ENCODE results near the gene FOXO1.
A peak's percentile ranks its signal among the peaks of the same experiment; 100 is the strongest.

Gene FOXO1

GRCh38 chr13:40677064-40677463, 10.6 kb upstream of the FOXO1 start:
- peaks cover 14% of the 10 kb centered on the region for H3K4me1 ChIP-seq (ENCODE audit: control insufficient read depth, insufficient read depth, low read length)
- no peak overlapping the region for H3K9ac ChIP-seq (ENCODE audit: low read length)
- H3K36me3 ChIP-seq (ENCODE audit: control insufficient read depth, insufficient read depth, low read length): no peaks in the 10 kb centered on the region
- H3K4me3 ChIP-seq (ENCODE audit: low read length): no peak overlapping the region
- H3K9me3 ChIP-seq (ENCODE audit: control insufficient read depth, low read length): no peaks in the 10 kb centered on the region
- no peaks in the 10 kb centered on the region for H3K27me3 ChIP-seq (ENCODE audit: control insufficient read depth, insufficient read depth, low read length)

GRCh38 chr13:40676007-40676406, 9.6 kb upstream of the FOXO1 start:
- H3K36me3 ChIP-seq (ENCODE audit: control insufficient read depth, insufficient read depth, low read length): no peaks in the 10 kb centered on the region
- no peak overlapping the region for H3K4me3 ChIP-seq (ENCODE audit: low read length)
- peaks cover 9% of the 10 kb centered on the region for H3K4me1 ChIP-seq (ENCODE audit: control insufficient read depth, insufficient read depth, low read length)
- H3K9ac ChIP-seq (ENCODE audit: low read length): no peak overlapping the region
- H3K9me3 ChIP-seq (ENCODE audit: control insufficient read depth, low read length): no peaks in the 10 kb centered on the region
- H3K27me3 ChIP-seq (ENCODE audit: control insufficient read depth, insufficient read depth, low read length): no peaks in the 10 kb centered on the region

GRCh38 chr13:40673414-40673813, 7.0 kb upstream of the FOXO1 start:
- no peaks in the 10 kb centered on the region for H3K9me3 ChIP-seq (ENCODE audit: control insufficient read depth, low read length)
- H3K36me3 ChIP-seq (ENCODE audit: control insufficient read depth, insufficient read depth, low read length): no peaks in the 10 kb centered on the region
- H3K27me3 ChIP-seq (ENCODE audit: control insufficient read depth, insufficient read depth, low read length): no peaks in the 10 kb centered on the region
- no peak overlapping the region for H3K4me3 ChIP-seq (ENCODE audit: low read length)
- peaks cover 8% of the 10 kb centered on the region for H3K4me1 ChIP-seq (ENCODE audit: control insufficient read depth, insufficient read depth, low read length)
- no peak overlapping the region for H3K9ac ChIP-seq (ENCODE audit: low read length)

GRCh38 chr13:40672765-40673397, 6.4 kb upstream of the FOXO1 start:
- peaks cover 10% of the 10 kb centered on the region for H3K4me1 ChIP-seq (ENCODE audit: control insufficient read depth, insufficient read depth, low read length)
- H3K9me3 ChIP-seq (ENCODE audit: control insufficient read depth, low read length): no peaks in the 10 kb centered on the region
- H3K36me3 ChIP-seq (ENCODE audit: control insufficient read depth, insufficient read depth, low read length): no peaks in the 10 kb centered on the region
- no peak overlapping the region for H3K9ac ChIP-seq (ENCODE audit: low read length)
- H3K27me3 ChIP-seq (ENCODE audit: control insufficient read depth, insufficient read depth, low read length): no peaks in the 10 kb centered on the region
- no peak overlapping the region for H3K4me3 ChIP-seq (ENCODE audit: low read length)

GRCh38 chr13:40671956-40672764, 5.7 kb upstream of the FOXO1 start:
- Histone ChIP-seq H3K9ac (ENCODE audit: low read length) (no peak overlapping the region), H3K27me3 (ENCODE audit: control insufficient read depth, insufficient read depth, low read length) (no peaks in the 10 kb centered on the region), H3K4me1 (ENCODE audit: control insufficient read depth, insufficient read depth, low read length) (peaks cover 13% of the 10 kb centered on the region), H3K4me3 (ENCODE audit: low read length) (no peak overlapping the region), H3K9me3 (ENCODE audit: control insufficient read depth, low read length) (no peaks in the 10 kb centered on the region), H3K36me3 (ENCODE audit: control insufficient read depth, insufficient read depth, low read length) (no peaks in the 10 kb centered on the region)

GRCh38 chr13:40670307-40670706, 3.9 kb upstream of the FOXO1 start:
- no peak overlapping the region for H3K9ac ChIP-seq (ENCODE audit: low read length)
- H3K9me3 ChIP-seq (ENCODE audit: control insufficient read depth, low read length): no peaks in the 10 kb centered on the region
- no peaks in the 10 kb centered on the region for H3K36me3 ChIP-seq (ENCODE audit: control insufficient read depth, insufficient read depth, low read length)
- no peak overlapping the region for H3K4me3 ChIP-seq (ENCODE audit: low read length)
- H3K4me1 ChIP-seq (ENCODE audit: control insufficient read depth, insufficient read depth, low read length): peaks cover 13% of the 10 kb centered on the region
- no peaks in the 10 kb centered on the region for H3K27me3 ChIP-seq (ENCODE audit: control insufficient read depth, insufficient read depth, low read length)

- H3K36me3 ChIP-seq (ENCODE audit: control insufficient read depth, insufficient read depth, low read length): no peaks in the 10 kb centered on the region
- H3K27me3 ChIP-seq (ENCODE audit: control insufficient read depth, insufficient read depth, low read length): no peaks in the 10 kb centered on the region
- no peak overlapping the region for H3K9ac ChIP-seq (ENCODE audit: low read length)
These were observed 1.9 kb upstream of the FOXO1 start for GRCh38 chr13:40668335-40668734.

GRCh38 chr13:40667622-40667978, 1.2 kb upstream of the FOXO1 start:
- H3K4me3 ChIP-seq (ENCODE audit: low read length): no peak overlapping the region
- H3K36me3 ChIP-seq (ENCODE audit: control insufficient read depth, insufficient read depth, low read length): no peaks in the 10 kb centered on the region
- H3K9ac ChIP-seq (ENCODE audit: low read length): peak overlapping the region; percentile 75
- no peaks in the 10 kb centered on the region for H3K9me3 ChIP-seq (ENCODE audit: control insufficient read depth, low read length)
- no peaks in the 10 kb centered on the region for H3K27me3 ChIP-seq (ENCODE audit: control insufficient read depth, insufficient read depth, low read length)
- peaks cover 18% of the 10 kb centered on the region for H3K4me1 ChIP-seq (ENCODE audit: control insufficient read depth, insufficient read depth, low read length)

More at GRCh38 chr13:40668335-40668734, 1.9 kb upstream of the FOXO1 start:
- Histone ChIP-seq H3K4me3 (ENCODE audit: low read length) (no peak overlapping the region), H3K9me3 (ENCODE audit: control insufficient read depth, low read length) (no peaks in the 10 kb centered on the region), H3K4me1 (ENCODE audit: control insufficient read depth, insufficient read depth, low read length) (peaks cover 17% of the 10 kb centered on the region)

- Histone ChIP-seq H3K4me1 (ENCODE audit: control insufficient read depth, insufficient read depth, low read length) (peaks cover 13% of the 10 kb centered on the region), H3K27me3 (ENCODE audit: control insufficient read depth, insufficient read depth, low read length) (no peaks in the 10 kb centered on the region), H3K36me3 (ENCODE audit: control insufficient read depth, insufficient read depth, low read length) (no peaks in the 10 kb centered on the region), H3K9ac (ENCODE audit: low read length) (peak overlapping the region; percentile 75), H3K4me3 (ENCODE audit: low read length) (peak overlapping the region; percentile 46), H3K9me3 (ENCODE audit: control insufficient read depth, low read length) (no peaks in the 10 kb centered on the region)
These were observed 636 bp upstream of the FOXO1 start for GRCh38 chr13:40666933-40667621.

GRCh38 chr13:40665126-40666044, 1.1 kb downstream of the FOXO1 start:
- Histone ChIP-seq H3K9me3 (ENCODE audit: control insufficient read depth, low read length) (no peaks in the 10 kb centered on the region), H3K4me1 (ENCODE audit: control insufficient read depth, insufficient read depth, low read length) (peaks cover 11% of the 10 kb centered on the region), H3K4me3 (ENCODE audit: low read length) (peak overlapping the region; percentile 90), H3K9ac (ENCODE audit: low read length) (peak overlapping the region; percentile 87), H3K27me3 (ENCODE audit: control insufficient read depth, insufficient read depth, low read length) (no peaks in the 10 kb centered on the region), H3K36me3 (ENCODE audit: control insufficient read depth, insufficient read depth, low read length) (no peaks in the 10 kb centered on the region)

GRCh38 chr13:40664350-40665125, 1.9 kb downstream of the FOXO1 start:
- H3K27me3 ChIP-seq (ENCODE audit: control insufficient read depth, insufficient read depth, low read length): no peaks in the 10 kb centered on the region
- peak overlapping the region; percentile 85 for H3K9ac ChIP-seq (ENCODE audit: low read length)
- H3K4me1 ChIP-seq (ENCODE audit: control insufficient read depth, insufficient read depth, low read length): peaks cover 11% of the 10 kb centered on the region
- peak overlapping the region; percentile 90 for H3K4me3 ChIP-seq (ENCODE audit: low read length)
- no peaks in the 10 kb centered on the region for H3K36me3 ChIP-seq (ENCODE audit: control insufficient read depth, insufficient read depth, low read length)
- H3K9me3 ChIP-seq (ENCODE audit: control insufficient read depth, low read length): no peaks in the 10 kb centered on the region
